Liver (tissue), 3 donors: Measurements from ENCODE around the gene HIVEP3.

Experiments used
- CTCF ChIP-seq: fragments of 150-350 bp; IDR thresholded peaks from 2 replicates; pipeline ENCODE4 v1.5.1; 2017; ENCODE audit warnings: improper control_type of control experiment, low read depth, low read length; ENCODE audit not compliant: missing input control
- EGR1 ChIP-seq, 2 donors: IDR thresholded peaks; 2 replicates each; pipeline ENCODE4 v1.6.1; 2016 to 2018; ENCODE audit warnings: antibody characterized with exemption in 2 of 2, low read depth in 2 of 2
- FOXA1 ChIP-seq: IDR thresholded peaks from 2 replicates; pipeline ENCODE4 v1.6.1; 2016; ENCODE audit warnings: antibody characterized with exemption
- GABPA ChIP-seq, 2 donors: IDR thresholded peaks in 1 of 2; conservative IDR thresholded peaks in 1 of 2; 2 replicates each; pipeline ENCODE4 v1.6.1; 2016; ENCODE audit warnings: antibody characterized with exemption in 2 of 2, mild to moderate bottlenecking in 1 of 2, moderate library complexity in 1 of 2
- JUND ChIP-seq, 2 donors: IDR thresholded peaks; 2 replicates each; pipeline ENCODE4 v1.6.1; 2016; ENCODE audit warnings: antibody characterized with exemption in 2 of 2
- MAX ChIP-seq: IDR thresholded peaks from 2 replicates; pipeline ENCODE4 v1.6.1; 2016; ENCODE audit warnings: antibody characterized with exemption
- RAD21 ChIP-seq, 2 donors: IDR thresholded peaks; 2 replicates each; pipeline ENCODE4 v1.6.1; 2016; ENCODE audit warnings: antibody characterized with exemption in 2 of 2, mild to moderate bottlenecking in 2 of 2
- RXRA ChIP-seq, 2 donors: IDR thresholded peaks; 2 replicates each; pipeline ENCODE4 v1.6.1; 2017 to 2018; ENCODE audit warnings: antibody characterized with exemption in 2 of 2, mild to moderate bottlenecking in 1 of 2
- SP1 ChIP-seq: IDR thresholded peaks from 2 replicates; pipeline ENCODE4 v1.6.1; 2018; ENCODE audit warnings: antibody characterized with exemption, mild to moderate bottlenecking
- TAF1 ChIP-seq: conservative IDR thresholded peaks from 2 replicates; pipeline ENCODE4 v1.6.1; 2016; ENCODE audit warnings: antibody characterized with exemption, mild to moderate bottlenecking
- ZBTB33 ChIP-seq: IDR thresholded peaks from 2 replicates; pipeline ENCODE4 v1.6.1; 2016; ENCODE audit warnings: antibody characterized with exemption
- TF ChIP-seq, protein P1 (sequence below): IDR thresholded peaks from 2 replicates; pipeline ENCODE4 v1.6.1; 2016; ENCODE audit warnings: antibody characterized with exemption, mild to moderate bottlenecking
- donor health status: healthy.
- donor health status: healthy.

DNA sequence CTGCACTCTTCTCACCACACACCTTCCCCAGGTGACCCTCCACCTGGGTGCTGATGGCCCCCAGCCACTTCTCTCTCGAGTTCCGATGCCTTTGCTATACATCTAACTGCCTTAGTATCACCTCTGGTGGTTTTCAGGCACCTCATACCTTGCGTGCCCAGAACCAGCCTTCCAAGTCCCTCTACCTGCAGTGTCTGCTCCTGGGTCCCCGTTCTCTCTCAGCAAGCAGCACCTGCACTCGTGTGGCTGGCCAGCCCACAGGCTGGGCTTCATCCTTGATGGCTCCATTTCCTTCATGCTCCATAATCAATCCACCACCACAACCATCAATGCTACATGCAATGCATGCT, 385.0 kb downstream of the HIVEP3 start:
- TF ChIP-seq FOXA1 (no peak), CTCF (no peak), TAF1 (no peak), EGR1 (IDR thresholded peaks at IDR 0.05; ENCODE audit: low read depth in 2 of 2) (no peak), JUND (IDR thresholded peaks at IDR 0.05) (no peak), RXRA (IDR thresholded peaks at IDR 0.05) (no peak), SP1 (no peak), GABPA (IDR thresholded peaks at IDR 0.05 in 1 of 2, conservative IDR thresholded peaks at IDR 0.05 in 1 of 2) (no peak), MAX (no peak), ZBTB33 (no peak), RAD21 (IDR thresholded peaks at IDR 0.05) (no peak)
- TF ChIP-seq, protein P1, sequence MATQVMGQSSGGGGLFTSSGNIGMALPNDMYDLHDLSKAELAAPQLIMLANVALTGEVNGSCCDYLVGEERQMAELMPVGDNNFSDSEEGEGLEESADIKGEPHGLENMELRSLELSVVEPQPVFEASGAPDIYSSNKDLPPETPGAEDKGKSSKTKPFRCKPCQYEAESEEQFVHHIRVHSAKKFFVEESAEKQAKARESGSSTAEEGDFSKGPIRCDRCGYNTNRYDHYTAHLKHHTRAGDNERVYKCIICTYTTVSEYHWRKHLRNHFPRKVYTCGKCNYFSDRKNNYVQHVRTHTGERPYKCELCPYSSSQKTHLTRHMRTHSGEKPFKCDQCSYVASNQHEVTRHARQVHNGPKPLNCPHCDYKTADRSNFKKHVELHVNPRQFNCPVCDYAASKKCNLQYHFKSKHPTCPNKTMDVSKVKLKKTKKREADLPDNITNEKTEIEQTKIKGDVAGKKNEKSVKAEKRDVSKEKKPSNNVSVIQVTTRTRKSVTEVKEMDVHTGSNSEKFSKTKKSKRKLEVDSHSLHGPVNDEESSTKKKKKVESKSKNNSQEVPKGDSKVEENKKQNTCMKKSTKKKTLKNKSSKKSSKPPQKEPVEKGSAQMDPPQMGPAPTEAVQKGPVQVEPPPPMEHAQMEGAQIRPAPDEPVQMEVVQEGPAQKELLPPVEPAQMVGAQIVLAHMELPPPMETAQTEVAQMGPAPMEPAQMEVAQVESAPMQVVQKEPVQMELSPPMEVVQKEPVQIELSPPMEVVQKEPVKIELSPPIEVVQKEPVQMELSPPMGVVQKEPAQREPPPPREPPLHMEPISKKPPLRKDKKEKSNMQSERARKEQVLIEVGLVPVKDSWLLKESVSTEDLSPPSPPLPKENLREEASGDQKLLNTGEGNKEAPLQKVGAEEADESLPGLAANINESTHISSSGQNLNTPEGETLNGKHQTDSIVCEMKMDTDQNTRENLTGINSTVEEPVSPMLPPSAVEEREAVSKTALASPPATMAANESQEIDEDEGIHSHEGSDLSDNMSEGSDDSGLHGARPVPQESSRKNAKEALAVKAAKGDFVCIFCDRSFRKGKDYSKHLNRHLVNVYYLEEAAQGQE, result no peak
